HG02885 (cell line): ENCODE data around the gene ZNF692.
"Not testable (repeated sequence)": the region's sequence is repeated elsewhere in the genome, so short reads cannot be mapped to it uniquely, and the experiment has no call there.

Experiments used
- ATAC-seq: cut with Tn5 transposase; IDR thresholded peaks from one replicate; pipeline ENCODE4 v1.9.1; 2021; ENCODE audit warnings: mild to moderate bottlenecking; ENCODE audit not compliant: unreplicated experiment, poor library complexity

Gene ZNF692

DNA sequence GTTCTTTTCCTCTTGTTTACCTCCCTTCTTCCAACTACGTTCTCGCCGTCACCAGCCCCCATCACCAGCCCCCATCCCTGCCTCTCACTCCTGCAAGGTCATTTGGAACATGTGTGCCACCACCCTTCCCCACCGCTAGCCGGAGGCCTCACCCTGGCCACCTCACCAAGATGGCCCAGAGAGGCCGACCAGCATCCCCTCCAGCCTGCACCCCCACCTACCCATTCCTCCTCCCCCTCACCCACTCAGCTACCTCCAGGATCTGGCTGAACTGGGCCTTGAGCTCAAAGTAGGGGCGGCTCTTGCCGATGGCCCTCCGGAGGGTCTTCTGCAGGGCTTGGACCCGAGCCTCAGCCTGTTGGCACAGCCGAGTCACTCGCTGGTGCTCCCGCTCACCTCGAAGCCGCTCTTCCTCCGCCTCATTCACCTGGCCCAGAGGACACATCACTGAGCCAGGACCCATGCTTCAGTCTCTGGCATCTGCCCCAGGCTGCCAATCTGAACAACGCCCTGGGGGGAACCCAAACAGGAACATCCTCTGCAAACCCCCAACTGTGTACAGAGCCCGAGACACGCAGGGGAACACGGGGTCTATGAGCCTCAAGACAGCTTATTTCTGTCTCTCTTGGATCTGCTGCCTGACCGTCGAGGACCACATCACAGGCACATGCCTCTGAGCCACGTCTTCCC, 46.0 kb downstream of the ZNF692 start:
- ATAC-seq, result no peak

DNA sequence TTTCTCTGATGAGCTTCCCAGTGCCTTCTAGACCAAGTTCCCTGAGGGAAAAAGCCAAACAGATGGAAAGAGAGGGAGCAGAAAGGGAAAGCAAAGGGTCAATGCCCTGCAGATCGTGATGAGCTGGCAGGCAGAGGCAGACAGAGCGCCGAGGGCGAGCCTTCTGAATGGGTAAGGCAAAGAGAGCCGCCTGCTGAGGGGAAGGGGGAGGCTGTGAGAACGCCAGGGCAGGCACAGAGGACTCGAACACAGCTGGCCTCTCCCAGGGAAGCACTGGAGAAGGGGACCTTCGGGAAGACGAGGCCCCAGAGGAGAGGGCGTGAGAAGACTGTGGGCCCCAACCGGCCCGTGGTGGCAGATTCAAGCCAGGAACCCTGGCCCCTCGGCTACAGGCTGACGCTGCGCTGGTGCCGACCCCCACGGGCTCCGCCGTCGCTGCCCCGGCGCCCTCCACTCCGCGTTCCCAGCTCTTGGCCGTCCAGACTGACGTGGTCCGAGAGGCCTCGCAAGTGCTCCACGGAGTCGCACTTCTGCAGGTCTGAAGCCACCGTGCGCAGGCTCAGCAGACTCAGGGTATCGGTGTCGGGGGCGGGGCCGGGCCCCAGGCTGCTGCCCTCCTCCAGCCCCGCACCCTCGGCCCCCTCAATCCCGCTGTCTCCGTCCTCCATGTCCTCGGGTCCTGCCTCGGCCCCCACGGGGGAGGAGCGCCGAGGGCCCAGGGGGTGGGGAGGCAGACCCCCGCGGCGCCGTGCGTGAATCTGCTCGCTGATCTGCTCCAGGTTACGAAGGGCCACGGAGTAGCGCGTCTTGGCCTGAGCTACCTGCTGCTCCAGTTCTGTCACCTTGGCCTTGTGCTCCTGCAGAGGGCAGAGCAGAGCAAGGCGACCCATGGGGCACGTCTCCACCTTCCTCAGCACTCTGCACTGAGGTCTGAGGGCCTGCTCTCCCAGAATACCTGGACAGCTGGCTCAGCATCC, 47.1 kb downstream of the ZNF692 start:
- no peak for ATAC-seq

DNA sequence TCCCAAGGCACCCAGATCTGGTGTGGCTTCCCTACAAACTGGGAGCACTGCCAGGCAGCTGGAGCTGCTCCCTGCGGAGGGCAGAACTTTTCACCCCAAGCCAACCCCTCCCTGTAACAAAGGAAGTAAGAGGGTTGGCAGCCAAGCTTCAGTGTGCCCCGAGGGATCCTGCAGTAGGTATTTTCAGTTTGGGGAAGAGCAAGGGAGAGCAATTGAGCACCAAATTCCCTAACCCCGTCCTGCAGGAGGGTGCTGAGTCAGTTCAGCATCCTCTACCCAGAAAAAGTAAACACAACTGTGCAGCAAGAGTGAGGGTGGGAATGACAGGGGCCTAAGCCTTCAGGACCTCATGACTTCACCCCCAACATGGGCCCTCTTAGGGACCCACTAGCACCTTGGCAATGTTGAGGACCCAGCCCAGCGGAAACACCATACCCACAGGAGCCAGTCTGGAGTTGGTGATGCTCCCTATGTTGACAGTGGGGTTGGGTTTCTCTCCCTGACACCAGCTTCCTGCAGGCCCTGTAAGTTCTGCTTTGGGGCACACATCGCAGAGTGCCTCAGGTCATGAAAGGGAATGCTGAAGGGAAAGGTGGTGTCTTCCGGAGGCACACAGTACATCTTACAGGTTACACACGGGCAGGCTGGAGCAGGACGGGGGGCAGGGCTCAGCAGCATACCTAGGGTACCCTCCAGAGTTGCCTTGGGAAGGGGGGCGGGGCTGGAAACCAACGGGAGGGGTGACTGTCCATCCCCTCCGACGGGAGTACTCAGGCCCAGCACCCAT, 48.0 kb downstream of the ZNF692 start:
- ATAC-seq, result no peak

DNA sequence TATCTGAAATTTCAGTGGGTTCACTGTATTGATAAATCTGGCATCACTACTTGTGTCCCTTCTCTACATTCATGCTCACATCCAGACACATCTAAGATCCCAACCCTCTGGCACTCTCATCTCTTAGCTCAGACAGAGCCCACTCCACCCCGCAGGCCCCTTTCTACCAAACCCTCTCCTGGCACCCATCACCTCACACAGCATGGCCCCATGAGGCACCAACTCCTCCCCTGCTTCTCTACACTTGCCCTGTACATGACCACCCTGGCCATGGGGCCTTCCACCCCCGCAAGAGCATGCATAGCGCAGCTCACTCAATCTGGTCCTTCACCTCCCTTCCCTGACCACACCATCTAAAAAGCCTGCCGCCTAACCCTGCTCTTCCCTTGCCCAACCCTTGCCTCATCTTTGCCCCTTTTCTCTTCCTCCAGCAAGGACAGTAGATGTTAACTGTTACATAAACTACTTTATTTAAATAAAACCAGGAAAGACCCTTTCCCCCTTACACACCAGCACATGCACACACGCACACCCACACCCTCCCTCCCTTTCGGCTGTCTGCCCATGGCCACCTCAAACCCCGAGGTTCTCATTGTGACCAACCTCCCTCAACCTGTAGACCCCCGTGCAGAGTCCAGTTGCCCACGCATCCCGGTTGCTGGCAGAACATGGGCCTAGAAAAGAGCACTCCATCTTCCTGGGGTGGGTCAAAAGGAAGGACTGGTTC, 48.7 kb downstream of the ZNF692 start:
- ATAC-seq, result no peak

DNA sequence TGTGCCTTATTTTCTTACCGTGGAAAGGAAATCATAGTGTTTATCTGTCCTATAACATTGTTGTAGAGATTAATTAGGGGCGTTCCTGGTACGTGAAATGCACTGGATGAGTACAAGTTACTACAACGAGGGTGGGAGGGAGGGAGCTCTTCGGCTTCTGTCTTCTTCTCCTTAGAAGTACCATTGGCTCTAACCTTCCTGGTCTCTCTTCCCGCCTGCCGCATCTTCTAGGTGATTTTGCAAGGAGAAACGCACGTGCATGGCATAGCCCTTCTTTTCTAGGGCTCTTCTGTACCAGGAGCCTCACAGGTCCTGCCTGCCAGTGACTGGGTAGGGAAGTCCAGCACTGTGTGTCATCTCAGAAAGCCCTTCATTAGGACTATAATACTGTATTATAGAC, 50.0 kb downstream of the ZNF692 start:
- ATAC-seq, result no peak

DNA sequence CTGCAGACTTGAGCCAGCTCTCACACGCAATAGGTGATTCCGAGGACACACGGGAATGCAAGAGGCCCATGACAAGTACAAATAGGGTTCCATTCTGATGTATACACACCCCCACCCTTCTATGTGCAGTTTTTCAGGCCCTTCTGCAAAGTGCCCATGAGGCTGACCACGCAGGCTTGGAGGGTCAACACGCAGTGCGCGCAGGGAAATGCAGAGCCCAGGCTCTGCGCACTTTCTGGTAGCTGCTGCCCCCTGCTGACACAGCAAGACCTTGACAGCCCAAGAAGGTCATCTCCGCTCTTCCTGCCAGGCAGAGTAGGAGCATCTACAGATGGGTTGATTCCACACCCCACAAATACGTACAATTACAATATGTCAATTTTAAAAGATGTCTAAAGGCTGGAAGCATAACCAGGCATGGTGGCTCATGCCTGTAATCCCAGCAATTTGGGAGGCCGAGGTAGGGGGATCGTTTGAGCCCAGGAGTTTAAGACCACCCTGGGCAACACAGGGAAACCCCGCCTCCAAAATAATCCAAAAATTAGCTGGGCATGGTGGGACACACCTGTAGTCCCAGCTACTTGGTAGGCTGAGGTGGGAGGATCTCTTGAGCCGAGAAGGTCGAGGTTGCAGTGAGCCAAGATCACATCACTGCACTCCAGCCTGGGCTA, 51.7 kb downstream of the ZNF692 start:
- ATAC-seq, result peak; percentile 57

DNA sequence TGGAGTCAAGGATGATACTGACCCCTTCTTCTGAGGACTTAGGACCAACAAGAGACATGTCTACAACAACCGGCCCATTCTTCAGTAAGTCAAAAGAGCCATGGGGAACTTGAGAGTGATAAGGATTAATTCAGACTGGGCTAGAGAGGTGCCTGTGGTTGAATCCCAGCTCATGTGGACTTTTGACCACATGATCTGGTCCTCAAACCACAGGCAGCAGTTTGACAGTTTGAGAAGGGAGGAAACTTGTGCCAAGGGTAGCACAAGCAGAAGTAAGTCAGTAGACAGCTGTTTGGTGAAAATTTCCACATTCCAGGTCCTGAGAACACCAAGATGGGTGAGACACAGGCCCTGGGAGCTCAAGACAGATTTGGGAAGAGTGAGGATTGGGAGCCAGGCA, 53.0 kb downstream of the ZNF692 start:
- ATAC-seq, result peak; percentile 2

DNA sequence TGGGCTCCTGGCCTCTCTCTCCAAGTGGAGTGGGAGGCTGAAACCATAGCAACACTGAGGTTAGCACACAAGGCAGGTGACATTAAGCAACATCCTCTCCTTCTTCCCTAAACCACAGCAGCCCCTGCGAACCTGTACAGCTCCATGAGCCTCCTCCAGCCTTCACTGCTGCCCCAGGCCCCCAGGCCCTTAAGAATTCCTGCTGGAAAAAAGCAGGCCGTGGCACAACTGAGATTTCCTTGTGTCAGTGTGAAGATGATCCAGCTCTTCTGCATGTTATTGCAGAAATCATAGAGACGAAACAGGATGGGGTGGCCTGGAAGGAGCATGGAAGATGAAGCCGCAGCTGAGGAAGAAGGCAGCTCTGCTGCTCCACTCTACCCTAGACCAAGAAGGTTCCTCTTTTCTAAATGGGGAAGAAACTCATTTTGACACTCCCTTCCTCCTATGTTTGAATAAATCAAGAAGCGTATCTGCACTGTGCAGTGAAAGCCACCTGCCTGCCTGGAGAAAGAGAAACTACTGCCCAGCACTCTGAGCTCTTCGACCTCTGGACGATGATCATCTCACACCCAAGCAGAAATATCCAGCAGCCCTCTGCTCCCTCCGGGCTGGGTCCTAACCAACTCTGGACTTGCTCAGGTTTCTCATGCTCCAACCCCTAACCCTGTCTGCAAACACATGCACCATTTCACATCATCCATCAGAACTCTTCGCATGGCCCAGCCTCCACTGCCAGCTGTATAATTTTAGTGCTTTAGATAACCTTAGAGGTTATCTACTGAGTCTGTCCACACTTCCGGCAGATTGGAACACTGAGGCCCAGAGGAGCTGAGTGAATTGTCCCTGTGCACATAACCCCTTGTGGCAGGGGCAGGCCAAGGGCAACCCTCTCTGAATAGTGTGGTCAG, 53.9 kb downstream of the ZNF692 start:
- peak; percentile 81 for ATAC-seq

DNA sequence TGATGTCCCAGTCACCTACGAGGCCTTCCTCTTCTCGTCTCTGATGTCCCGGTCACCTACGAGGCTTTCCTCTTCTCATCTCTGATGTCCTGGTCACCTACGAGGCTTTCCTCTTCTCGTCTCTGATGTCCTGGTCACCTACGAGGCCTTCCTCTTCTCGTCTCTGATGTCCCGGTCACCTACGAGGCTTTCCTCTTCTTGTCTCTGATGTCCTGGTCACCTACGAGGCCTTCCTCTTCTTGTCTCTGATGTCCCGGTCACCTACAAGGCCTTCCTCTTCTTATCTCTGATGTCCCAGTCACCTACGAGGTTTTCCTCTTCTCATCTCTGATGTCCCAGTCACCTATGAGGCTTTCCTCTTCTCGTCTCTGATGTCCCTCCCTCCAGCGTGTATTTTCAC, 55.4 kb downstream of the ZNF692 start:
- ATAC-seq, result not testable (repeated sequence)

DNA sequence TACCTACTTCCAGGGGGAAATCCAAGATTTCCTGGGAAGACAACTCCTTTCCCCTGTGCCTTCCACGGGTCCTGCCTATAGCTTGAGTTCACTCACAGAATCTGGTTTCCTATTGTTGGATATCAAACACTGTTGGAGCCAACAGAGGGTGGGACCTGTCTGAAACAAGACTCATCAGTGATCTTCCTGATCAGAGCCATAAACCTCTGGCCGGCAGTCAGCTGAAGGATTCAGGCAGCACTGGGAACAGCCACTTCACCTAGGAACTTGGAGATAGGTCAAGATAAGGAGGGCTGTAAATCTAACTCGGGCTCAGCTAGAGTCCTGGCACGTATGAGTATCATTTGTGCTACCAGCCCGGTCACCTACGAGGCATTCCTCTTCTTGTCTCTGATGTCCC, 56.4 kb downstream of the ZNF692 start:
- ATAC-seq, result no peak

DNA sequence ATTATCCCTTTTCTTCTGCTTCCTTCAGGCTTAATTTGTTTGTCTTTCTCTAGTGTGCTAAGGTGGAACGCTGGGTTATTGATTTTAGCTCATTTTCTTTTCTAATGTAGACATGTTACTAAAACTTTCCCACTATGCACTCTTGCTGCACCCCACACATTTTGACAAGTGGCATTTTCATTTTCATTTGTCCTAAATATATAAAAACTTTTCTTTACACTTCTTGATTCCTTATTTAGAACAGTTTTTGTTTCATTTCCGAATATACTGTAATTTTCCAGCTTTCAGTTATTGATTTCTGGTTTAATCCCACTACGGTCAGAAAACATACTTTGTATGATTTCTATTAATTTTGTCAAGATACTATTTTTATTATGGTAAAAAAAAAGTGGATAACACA, 58.4 kb downstream of the ZNF692 start:
- peak; percentile 34 for ATAC-seq
